GM23248 (cell line): Measurements from ENCODE around the gene PLSCR3. TPM values are rescaled to one million over a fixed set of nuclear protein-coding genes. Genes with fewer than 3 reads are reported as not detected.
"Not testable (repeated sequence)": the region's sequence is repeated elsewhere in the genome, so short reads cannot be mapped to it uniquely, and the experiment has no call there.

Experiments used
- DNase-seq: peaks from one replicate; pipeline ENCODE4 v3.0.0-alpha.2; 2015
- H2AFZ ChIP-seq: fragments of 200-600 bp; sonication (generic); 2 replicates; pipeline ENCODE4 v1.6.1; 2016; ENCODE audit warnings: antibody characterized with exemption
- H3F3A ChIP-seq: fragments of 200-600 bp; sonication (generic); 2 replicates; pipeline ENCODE4 v1.6.1; 2016; ENCODE audit warnings: mild to moderate bottlenecking, antibody characterized with exemption, mixed run types; ENCODE audit not compliant: insufficient read depth
- H3K27ac ChIP-seq: fragments of 200-600 bp; sonication (generic); 2 replicates; pipeline ENCODE4 v1.5.1; 2016; ENCODE audit warnings: mild to moderate bottlenecking
- H3K27me3 ChIP-seq: fragments of 200-600 bp; sonication (generic); replicated peaks from 2 replicates; pipeline ENCODE4 v1.6.1; 2016; ENCODE audit warnings: mild to moderate bottlenecking; ENCODE audit not compliant: insufficient read depth
- H3K36me3 ChIP-seq: fragments of 200-600 bp; sonication (generic); 2 replicates; pipeline ENCODE4 v1.6.1; 2016; ENCODE audit warnings: low read depth, mild to moderate bottlenecking
- H3K4me1 ChIP-seq: fragments of 200-600 bp; sonication (generic); 2 replicates; pipeline ENCODE4 v1.6.1; 2016; ENCODE audit warnings: mild to moderate bottlenecking; ENCODE audit not compliant: insufficient read depth
- H3K4me2 ChIP-seq: fragments of 200-600 bp; sonication (generic); one replicate; pipeline ENCODE4 v1.6.1; 2016; ENCODE audit warnings: mild to moderate bottlenecking; ENCODE audit not compliant: unreplicated experiment
- H3K4me3 ChIP-seq: fragments of 200-600 bp; sonication (generic); 2 replicates; pipeline ENCODE4 v1.5.1; 2016; ENCODE audit warnings: mild to moderate bottlenecking
- H3K79me2 ChIP-seq: fragments of 200-600 bp; sonication (generic); 2 replicates; pipeline ENCODE4 v1.6.1; 2016; ENCODE audit warnings: mild to moderate bottlenecking; ENCODE audit not compliant: insufficient read depth
- H3K9ac ChIP-seq: fragments of 200-600 bp; sonication (generic); 2 replicates; pipeline ENCODE4 v1.6.1; 2016; ENCODE audit warnings: mild to moderate bottlenecking
- H3K9me2 ChIP-seq: fragments of 200-600 bp; sonication (generic); 2 replicates; pipeline ENCODE4 v1.6.1; 2016; ENCODE audit warnings: mixed run types, mild to moderate bottlenecking, moderate library complexity; ENCODE audit not compliant: insufficient read depth
- H3K9me3 ChIP-seq: fragments of 200-600 bp; sonication (generic); one replicate; pipeline ENCODE4 v1.6.1; 2017; ENCODE audit warnings: low read depth
- H4K20me1 ChIP-seq: fragments of 200-600 bp; sonication (generic); 2 replicates; pipeline ENCODE4 v1.6.0; 2016; ENCODE audit not compliant: insufficient read depth
- EZH2 ChIP-seq: fragments of 200-600 bp; sonication (generic); IDR thresholded peaks from 2 replicates; pipeline ENCODE4 v1.6.1; 2018; ENCODE audit warnings: antibody characterized with exemption, mild to moderate bottlenecking; ENCODE audit not compliant: insufficient read depth, poor library complexity, severe bottlenecking
- EZH2phosphoT487 ChIP-seq: fragments of 200-600 bp; sonication (generic); IDR thresholded peaks from 2 replicates; pipeline ENCODE4 v1.6.1; 2018; ENCODE audit warnings: antibody characterized with exemption, moderate library complexity, mild to moderate bottlenecking, low read depth; ENCODE audit not compliant: insufficient read depth
- WGBS, 2 experiments: methylation state at CpG; one replicate each; pipeline ENCODE4 v1.1.6; 2015 to 2017; ENCODE audit warnings: low lambda C conversion rate in 2 of 2, low coverage in 1 of 2; ENCODE audit errors: missing lambda C conversion rate in 2 of 2; 5-methylcytosine and 5-hydroxymethylcytosine counted together
- in situ Hi-C: fragments of 300-500 bp; cut with MboI; formaldehyde crosslinking; loops from 2 replicates; pipeline ENCODE4 v1.15.0; 2020
- polyA plus RNA-seq: library from polyadenylated mRNA; unstranded; fragments of >200 nt; fragmentation: Nextera tagmentation; extraction: Ambion mirVana; gene quantifications from 2 replicates; pipeline ENCODE4 v1.2.1, GENCODE V29; 2016
- total RNA-seq: library from RNA; depleted of rRNA; stranded (reverse); fragments of >200 nt; shearing (Covaris generic); gene quantifications from 2 replicates; pipeline ENCODE4 v1.2.3, GENCODE V29; 2014

The PLSCR3 gene
- total and polyA plus RNA-seq, 2 experiments from 2014 or later: 73.9 to 136 TPM

GRCh38 chr17:7367918-7368598, 26.3 kb downstream of the PLSCR3 start:
- Histone ChIP-seq H3K4me1 (0 out of 2 replicates have a peak, but pooled peaks cover 2% of the 10 kb centered on the region), H3K36me3 (no peaks in the 10 kb centered on the region), H3K4me3 (no peak overlapping the region), H3K9ac (no peak overlapping the region), H3K27me3 (no peaks in the 10 kb centered on the region), H3K9me2 (no peaks in the 10 kb centered on the region), H4K20me1 (no peaks in the 10 kb centered on the region), H3K79me2 (no peaks in the 10 kb centered on the region), H3K27ac (no peak overlapping the region), H3K9me3 (no peaks in the 10 kb centered on the region), H3F3A (peaks cover 2% of the 10 kb centered on the region; the same call in 1 of the 2 replicates), H2AFZ (no peak overlapping the region), H3K4me2 (no peak overlapping the region)
- WGBS, 2 experiments: 61% methylated on average over 13 of the region's 13 CpGs
- DNase-seq: no peak
- TF ChIP-seq EZH2 (no peak), EZH2phosphoT487 (no peak)
- in situ Hi-C loops: no loop called here

GRCh38 chr17:7367083-7367482, 27.2 kb downstream of the PLSCR3 start:
- H3K4me1 ChIP-seq: 0 out of 2 replicates have a peak, but pooled peaks cover 5% of the 10 kb centered on the region
- no peaks in the 10 kb centered on the region for H4K20me1 ChIP-seq
- no peaks in the 10 kb centered on the region for H3K9me3 ChIP-seq
- WGBS, 2 experiments: 90 to 97% methylated on average over 8 of the region's 8 CpGs
- no peak overlapping the region for H3K4me3 ChIP-seq
- no peak overlapping the region for H3K27ac ChIP-seq
- no peak overlapping the region for H2AFZ ChIP-seq
- H3F3A ChIP-seq: peaks cover 5% of the 10 kb centered on the region; the same call in 1 of the 2 replicates
- H3K27me3 ChIP-seq: no peaks in the 10 kb centered on the region
- TF ChIP-seq EZH2phosphoT487 (no peak), EZH2 (no peak)
- H3K36me3 ChIP-seq: no peaks in the 10 kb centered on the region
- in situ Hi-C loops: no loop called here
- H3K9ac ChIP-seq: no peak overlapping the region
- H3K4me2 ChIP-seq: no peak overlapping the region
- no peak for DNase-seq
- H3K9me2 ChIP-seq: no peaks in the 10 kb centered on the region
- H3K79me2 ChIP-seq: no peaks in the 10 kb centered on the region

GRCh38 chr17:7365963-7366362, 28.4 kb downstream of the PLSCR3 start:
- H3K36me3 ChIP-seq, H4K20me1 ChIP-seq, H3F3A ChIP-seq, H3K27me3 ChIP-seq, H3K79me2 ChIP-seq, DNase-seq, in situ Hi-C loops, H3K9ac ChIP-seq, H3K4me1 ChIP-seq, H3K9me2 ChIP-seq, H2AFZ ChIP-seq, H3K4me2 ChIP-seq, H3K27ac ChIP-seq, H3K9me3 ChIP-seq, H3K4me3 ChIP-seq: not testable (repeated sequence)
- 79 to 81% methylated on average over 6 to 7 of the region's 7 CpGs for WGBS, 2 experiments

GRCh38 chr17:7363311-7363710, 31.0 kb downstream of the PLSCR3 start:
- H3K27me3 ChIP-seq: no peaks in the 10 kb centered on the region
- DNase-seq: peak; percentile 84
- TF ChIP-seq EZH2 (no peak), EZH2phosphoT487 (no peak)
- H3K9me2 ChIP-seq: no peaks in the 10 kb centered on the region
- no peaks in the 10 kb centered on the region for H3K36me3 ChIP-seq
- no peaks in the 10 kb centered on the region for H3K9me3 ChIP-seq
- peak overlapping the region; percentile 66 for H2AFZ ChIP-seq
- peaks cover 5% of the 10 kb centered on the region; the same call in 1 of the 2 replicates for H3F3A ChIP-seq
- 0 out of 2 replicates have a peak, but pooled peaks cover 5% of the 10 kb centered on the region for H3K4me1 ChIP-seq
- H3K9ac ChIP-seq: no peak overlapping the region
- H3K27ac ChIP-seq: peak overlapping the region; percentile 63
- H3K4me2 ChIP-seq: peak overlapping the region; percentile 18
- WGBS, 2 experiments: 12 to 14% methylated on average over 6 of the region's 6 CpGs
- no peak overlapping the region for H3K4me3 ChIP-seq
- H4K20me1 ChIP-seq: no peaks in the 10 kb centered on the region
- in situ Hi-C loops: no loop called here
- no peaks in the 10 kb centered on the region for H3K79me2 ChIP-seq
